ENCODE data around the gene EPB41L2. TPM values are rescaled to one million over a fixed set of nuclear protein-coding genes. Genes with fewer than 3 reads are reported as not detected.

The EPB41L2 gene
- total RNA-seq, 4 donors from 2014 or later = 58.8 to 105 (median 81.3) TPM

- H3K9me3 ChIP-seq = no peaks in the 10 kb centered on the region
- no peaks in the 10 kb centered on the region for H3K27me3 ChIP-seq
- peaks cover 0 to 3% of the 10 kb centered on the region in 2 donors for H3K4me1 ChIP-seq
- no peak for TF ChIP-seq POLR2A (IDR thresholded peaks at IDR 0.05)
- TF ChIP-seq, protein P1, sequence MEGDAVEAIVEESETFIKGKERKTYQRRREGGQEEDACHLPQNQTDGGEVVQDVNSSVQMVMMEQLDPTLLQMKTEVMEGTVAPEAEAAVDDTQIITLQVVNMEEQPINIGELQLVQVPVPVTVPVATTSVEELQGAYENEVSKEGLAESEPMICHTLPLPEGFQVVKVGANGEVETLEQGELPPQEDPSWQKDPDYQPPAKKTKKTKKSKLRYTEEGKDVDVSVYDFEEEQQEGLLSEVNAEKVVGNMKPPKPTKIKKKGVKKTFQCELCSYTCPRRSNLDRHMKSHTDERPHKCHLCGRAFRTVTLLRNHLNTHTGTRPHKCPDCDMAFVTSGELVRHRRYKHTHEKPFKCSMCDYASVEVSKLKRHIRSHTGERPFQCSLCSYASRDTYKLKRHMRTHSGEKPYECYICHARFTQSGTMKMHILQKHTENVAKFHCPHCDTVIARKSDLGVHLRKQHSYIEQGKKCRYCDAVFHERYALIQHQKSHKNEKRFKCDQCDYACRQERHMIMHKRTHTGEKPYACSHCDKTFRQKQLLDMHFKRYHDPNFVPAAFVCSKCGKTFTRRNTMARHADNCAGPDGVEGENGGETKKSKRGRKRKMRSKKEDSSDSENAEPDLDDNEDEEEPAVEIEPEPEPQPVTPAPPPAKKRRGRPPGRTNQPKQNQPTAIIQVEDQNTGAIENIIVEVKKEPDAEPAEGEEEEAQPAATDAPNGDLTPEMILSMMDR (IDR thresholded peaks at IDR 0.05) = no peak
- intact Hi-C loops (cut with DNase I) = no loop called here
- DNase-seq = no peak
- H3K27ac ChIP-seq = no peak overlapping the region
- no peaks in the 10 kb centered on the region for H3K36me3 ChIP-seq
- H3K4me3 ChIP-seq (replicated peaks in 1 of 3) = no peak overlapping the region
- 92 to 96% methylated on average over 7 of the region's 7 CpGs for WGBS, 2 donors
These were observed 5.1 kb upstream of the EPB41L2 start for GRCh38 chr6:131068165-131068564.

- Histone ChIP-seq H3K4me3 (replicated peaks in 1 of 3) (no peak overlapping the region), H3K27me3 (no peaks in the 10 kb centered on the region), H3K9me3 (no peaks in the 10 kb centered on the region), H3K4me1 (peaks cover 0 to 3% of the 10 kb centered on the region in 2 donors), H3K36me3 (no peaks in the 10 kb centered on the region), H3K27ac (no peak overlapping the region)
- 69 to 81% methylated on average over 6 of the region's 6 CpGs for WGBS, 2 donors
- TF ChIP-seq, protein P1 (IDR thresholded peaks at IDR 0.05) = no peak
- no peak for TF ChIP-seq POLR2A (IDR thresholded peaks at IDR 0.05)
- intact Hi-C loops (cut with DNase I) = no loop called here
- DNase-seq = no peak
These were observed 4.5 kb upstream of the EPB41L2 start for GRCh38 chr6:131067521-131067920.

- intact Hi-C loops (cut with DNase I) = no loop called here
- no peaks in the 10 kb centered on the region for H3K27me3 ChIP-seq
- no peak overlapping the region for H3K27ac ChIP-seq
- no peak for DNase-seq
- peaks cover 3 to 6% of the 10 kb centered on the region in 2 donors for H3K4me1 ChIP-seq
- H3K4me3 ChIP-seq (replicated peaks in 1 of 3) = no peak overlapping the region
- no peak for TF ChIP-seq POLR2A (IDR thresholded peaks at IDR 0.05)
- TF ChIP-seq, protein P1 (IDR thresholded peaks at IDR 0.05) = no peak
- H3K9me3 ChIP-seq = no peaks in the 10 kb centered on the region
- H3K36me3 ChIP-seq = no peaks in the 10 kb centered on the region
These were observed 2.8 kb upstream of the EPB41L2 start for GRCh38 chr6:131065824-131066171.

DNA sequence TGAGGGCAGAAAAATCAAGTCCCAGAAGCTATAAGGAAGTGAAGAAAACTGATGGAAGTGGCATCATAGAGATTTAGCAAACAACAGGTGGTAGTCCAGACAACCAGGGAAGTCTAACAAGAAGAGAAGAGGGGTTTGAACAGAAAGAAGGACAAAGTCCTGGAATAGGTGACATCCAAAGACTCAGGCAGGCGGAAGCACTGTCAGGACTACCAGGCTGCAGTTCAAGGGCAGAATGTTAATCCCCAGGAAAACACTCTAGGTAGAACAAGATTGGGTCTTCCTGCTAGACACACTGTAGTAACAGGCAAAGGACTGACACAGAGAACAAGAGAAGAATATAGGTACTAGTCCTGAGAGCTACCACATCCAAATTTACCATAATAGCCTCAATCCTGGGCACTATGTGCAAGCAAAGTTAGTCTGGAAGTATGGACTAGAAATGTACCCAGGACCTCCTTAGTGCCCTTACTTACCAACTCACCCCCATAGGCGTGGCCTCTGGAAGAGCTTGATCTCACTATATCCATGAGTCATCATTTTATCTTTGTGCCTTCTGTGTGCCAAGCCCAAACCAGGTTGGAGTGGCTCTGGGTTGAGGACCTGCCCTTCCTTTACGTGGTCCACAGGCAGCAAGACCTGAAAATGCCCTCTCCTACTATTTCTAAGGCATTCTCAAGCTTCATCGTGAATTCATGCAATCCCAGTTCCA lies 2.2 kb upstream of the EPB41L2 start:
- peaks cover 3 to 11% of the 10 kb centered on the region in 2 donors for H3K4me1 ChIP-seq
- WGBS, 2 donors = 98 to 99% methylated on average over 4 of the region's 4 CpGs
- intact Hi-C loops (cut with DNase I) = no loop called here
- no peak for DNase-seq
- no peak overlapping the region for H3K27ac ChIP-seq
- no peaks in the 10 kb centered on the region for H3K27me3 ChIP-seq
- no peaks in the 10 kb centered on the region for H3K9me3 ChIP-seq
- H3K36me3 ChIP-seq = no peaks in the 10 kb centered on the region
- no peak overlapping the region for H3K4me3 ChIP-seq (replicated peaks in 1 of 3)
- TF ChIP-seq, protein P1 (IDR thresholded peaks at IDR 0.05) = no peak
- no peak for TF ChIP-seq POLR2A (IDR thresholded peaks at IDR 0.05)

- H3K9me3 ChIP-seq = no peaks in the 10 kb centered on the region
- intact Hi-C loops (cut with DNase I) = no loop called here
- WGBS, 2 donors = 40 to 42% methylated on average over 8 of the region's 8 CpGs
- no peaks in the 10 kb centered on the region for H3K27me3 ChIP-seq
- H3K4me3 ChIP-seq (replicated peaks in 1 of 3) = peak overlapping the region in 2 of 3 donors; percentile 33 to 74
- H3K4me1 ChIP-seq = peaks cover 3 to 17% of the 10 kb centered on the region in 2 donors
- peak in 1 of 2 donors; percentile 58 for DNase-seq
- H3K36me3 ChIP-seq = no peaks in the 10 kb centered on the region
- H3K27ac ChIP-seq = peak overlapping the region; percentile 67 to 91 (median 87)
- TF ChIP-seq, protein P1 (IDR thresholded peaks at IDR 0.05) = no peak
- TF ChIP-seq POLR2A (IDR thresholded peaks at IDR 0.05) = no peak
These were observed 773 bp upstream of the EPB41L2 start for GRCh38 chr6:131063764-131064272.
